GM21447 (cell line): ENCODE measurements around the gene GRPR.

Experiments
- ATAC-seq: cut with Tn5 transposase; IDR thresholded peaks from one replicate; pipeline ENCODE4 v1.9.1; 2021; ENCODE audit not compliant: unreplicated experiment

GRPR gene

DNA sequence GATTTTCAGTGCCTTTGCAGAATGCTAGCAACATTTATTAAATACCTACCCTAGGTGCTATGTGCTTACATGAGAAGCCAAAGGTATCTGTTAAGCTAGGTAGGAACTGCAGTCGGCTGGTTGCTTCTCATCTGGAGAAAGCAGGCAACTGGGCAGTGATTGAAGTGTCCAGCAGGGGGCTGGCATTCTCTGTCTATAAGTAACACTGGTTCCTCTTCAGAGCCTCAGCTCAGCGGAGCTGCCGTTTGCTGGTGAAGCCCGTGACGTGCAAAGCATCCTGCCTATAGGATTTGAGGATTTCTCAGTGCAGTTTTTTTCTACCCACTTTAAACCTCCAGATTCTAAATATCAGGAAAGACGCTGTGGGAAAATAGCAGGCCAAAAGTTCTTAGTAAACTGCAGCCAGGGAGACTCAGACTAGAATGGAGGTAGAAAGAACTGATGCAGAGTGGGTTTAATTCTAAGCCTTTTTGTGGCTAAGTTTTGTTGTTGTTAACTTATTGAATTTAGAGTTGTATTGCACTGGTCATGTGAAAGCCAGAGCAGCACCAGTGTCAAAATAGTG, at the start of gene GRPR:
Gene GRPR (plus strand): TSS at position 344 of the 565 bp plus-strand sequence. CDS start 389 bp downstream, outside the sequence.
- peak; percentile 37 for ATAC-seq

GRCh38 chrX:16075087-16075486, 48.3 kb upstream of the GRPR start:
- ATAC-seq, result no peak

GRCh38 chrX:16076834-16077233, 46.5 kb upstream of the GRPR start:
- no peak for ATAC-seq

DNA sequence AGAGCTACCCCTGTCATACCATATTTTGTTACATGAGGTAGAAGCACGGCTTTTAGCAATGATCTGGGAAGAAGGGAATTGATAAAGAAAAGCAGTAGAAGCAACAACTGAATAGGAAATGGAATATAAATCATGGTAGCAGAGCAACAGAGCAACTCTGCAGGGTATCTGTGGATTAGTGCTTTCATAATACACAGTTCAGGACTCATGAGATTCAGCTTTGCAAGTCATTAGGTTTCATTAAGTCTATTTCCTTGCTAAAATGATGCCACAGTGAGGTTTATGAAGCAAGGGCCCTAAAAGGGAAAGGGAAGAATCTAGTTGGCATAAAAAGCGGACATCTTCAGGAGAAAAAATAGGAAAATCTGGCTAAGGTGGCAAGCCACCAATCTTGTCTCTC, 45.6 kb upstream of the GRPR start:
- ATAC-seq, result no peak

GRCh38 chrX:16081357-16081756, 42.0 kb upstream of the GRPR start:
- ATAC-seq, result no peak

- no peak for ATAC-seq
These were observed 40.8 kb upstream of the GRPR start for GRCh38 chrX:16082470-16083085.

- no peak for ATAC-seq
These were observed 36.3 kb upstream of the GRPR start for GRCh38 chrX:16087076-16087475.

DNA sequence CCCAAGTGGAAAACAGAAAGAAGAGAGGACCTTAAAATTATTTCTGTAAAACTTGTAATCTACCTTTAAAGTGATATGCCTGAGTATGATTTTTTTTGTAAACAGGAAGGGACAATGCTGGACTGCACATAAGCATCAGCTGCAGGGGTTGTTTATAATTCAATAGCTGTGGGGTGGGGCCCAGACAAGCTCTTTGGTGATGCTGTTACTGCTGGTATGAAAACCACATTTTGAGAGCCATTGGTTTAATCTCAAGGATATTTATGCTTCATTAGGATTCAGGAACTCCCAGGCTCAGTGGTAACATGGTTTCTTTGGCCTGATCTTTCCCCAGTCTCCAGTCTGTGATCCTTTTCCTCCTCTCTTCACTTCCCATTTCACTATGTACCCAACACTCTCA, 34.3 kb upstream of the GRPR start:
- ATAC-seq, result no peak

- ATAC-seq, result no peak
These were observed 27.2 kb upstream of the GRPR start for GRCh38 chrX:16096141-16096540.

GRCh38 chrX:16100673-16101072, 22.7 kb upstream of the GRPR start:
- ATAC-seq, result no peak

DNA sequence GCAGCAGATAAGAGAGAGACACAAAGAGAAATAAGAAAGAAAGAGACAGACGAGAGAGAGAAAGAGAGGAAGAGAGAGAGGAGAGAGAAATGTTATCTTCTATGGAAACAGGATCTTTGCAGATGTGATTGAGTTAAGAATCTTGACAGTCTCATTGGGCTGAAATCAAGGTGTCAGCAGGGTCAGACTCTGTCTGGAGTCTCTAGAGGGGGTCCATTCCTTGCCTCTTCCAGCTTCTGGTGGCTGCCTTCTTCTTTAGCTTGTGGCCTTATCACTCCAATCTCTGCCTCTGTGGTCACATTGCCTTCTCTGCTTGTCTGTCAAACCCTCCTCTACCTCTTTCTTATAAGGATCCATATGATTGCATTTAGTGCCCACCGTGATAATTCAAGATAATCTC, 21.8 kb upstream of the GRPR start:
- no peak for ATAC-seq

GRCh38 chrX:16103625-16104024, 19.7 kb upstream of the GRPR start:
- no peak for ATAC-seq

DNA sequence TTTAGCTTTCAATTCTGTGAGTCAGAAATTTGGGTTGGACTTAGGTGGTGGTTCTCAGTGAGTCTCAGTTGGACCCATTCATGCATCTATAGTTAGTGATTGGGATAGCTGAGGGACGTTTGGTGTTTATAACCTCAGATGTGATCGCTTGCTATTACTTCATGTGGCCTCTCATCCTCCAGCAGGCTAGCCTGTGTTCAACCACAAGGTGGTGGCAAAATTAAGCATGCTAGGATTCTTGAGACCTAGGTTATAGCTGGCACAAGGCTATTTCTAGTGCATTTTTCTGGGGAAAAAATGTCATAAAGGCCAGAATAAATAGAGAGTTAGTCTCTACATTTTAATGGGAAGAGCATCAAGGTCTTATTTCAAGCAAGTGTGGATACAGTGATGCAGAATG, 10.9 kb upstream of the GRPR start:
- ATAC-seq, result no peak

GRCh38 chrX:16113978-16114565, 9.3 kb upstream of the GRPR start:
- no peak for ATAC-seq

DNA sequence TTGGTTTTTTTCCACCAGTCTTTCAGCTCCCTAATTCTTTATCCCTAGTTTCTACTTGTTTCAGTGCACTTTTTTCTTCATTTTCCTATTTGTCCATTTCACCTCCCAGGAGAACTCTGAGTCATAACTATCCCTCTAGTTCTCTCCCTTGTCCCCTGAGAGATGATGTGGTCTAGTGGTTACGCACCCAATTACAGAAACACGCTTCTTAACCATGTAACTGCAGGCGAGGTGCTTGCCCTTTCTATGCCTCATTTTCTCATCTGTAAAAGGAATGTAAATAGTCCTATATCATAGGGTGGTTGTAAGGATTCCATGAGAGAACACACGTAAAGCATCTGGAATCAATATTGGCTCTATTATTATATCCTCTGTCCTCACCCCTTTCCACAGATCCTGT, 8.8 kb upstream of the GRPR start:
- ATAC-seq, result no peak

- peak; percentile 86 for ATAC-seq
These were observed 3.8 kb upstream of the GRPR start for GRCh38 chrX:16119353-16120220.

DNA sequence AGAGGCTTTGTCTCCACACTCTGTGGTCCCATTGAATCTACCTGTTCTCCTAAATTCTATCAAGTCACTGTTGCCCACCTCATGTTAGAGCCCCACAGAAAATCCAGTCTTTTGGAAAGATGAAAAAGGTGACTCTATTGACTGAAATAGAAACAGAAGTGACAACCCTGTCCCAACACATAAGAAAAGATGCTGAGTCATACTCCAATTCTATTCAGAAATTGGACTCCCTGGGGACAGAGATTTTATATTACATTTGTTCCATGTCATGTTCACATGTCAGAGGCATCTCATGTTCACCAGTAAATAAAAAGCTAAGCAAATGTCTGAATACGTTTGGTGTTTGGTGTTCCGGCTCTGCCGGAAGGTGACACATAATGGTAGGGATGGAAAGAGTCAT, 2.9 kb upstream of the GRPR start:
- ATAC-seq, result no peak

- ATAC-seq, result no peak
These were observed 836 bp downstream of the GRPR start for GRCh38 chrX:16124201-16124600.

DNA sequence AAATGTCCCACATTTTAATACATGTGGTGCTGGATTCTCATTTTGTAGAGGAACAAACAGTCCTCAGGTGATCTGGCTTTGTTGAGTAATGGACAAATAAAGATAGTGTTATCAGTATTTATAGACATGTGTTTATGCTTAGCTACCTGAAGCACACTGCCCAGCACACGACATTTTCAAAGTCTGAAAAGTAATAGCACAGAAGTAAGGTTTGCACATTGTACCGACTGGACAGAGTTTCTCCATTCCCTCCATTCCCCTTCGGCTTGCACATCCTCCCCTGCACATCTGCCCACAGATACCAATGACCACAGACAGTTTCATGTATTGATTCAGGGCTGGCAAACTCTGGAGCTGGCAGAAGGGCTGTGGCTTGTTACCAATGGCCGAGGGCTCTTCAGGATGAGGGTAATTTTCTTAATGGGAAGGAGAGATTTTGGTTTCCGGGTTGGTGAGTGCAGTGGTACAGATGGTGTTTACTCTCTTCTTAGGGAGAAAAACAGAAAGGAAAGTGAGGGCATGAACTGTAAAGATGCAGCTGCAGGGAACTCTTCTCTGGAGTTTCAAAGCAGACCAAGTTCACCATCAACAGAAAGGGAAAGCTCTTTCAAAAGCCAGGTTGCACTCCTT, 2.3 kb downstream of the GRPR start:
- ATAC-seq, result no peak

GRCh38 chrX:16130707-16131106, 7.3 kb downstream of the GRPR start:
- no peak for ATAC-seq

GRCh38 chrX:16134936-16135335, 11.6 kb downstream of the GRPR start:
- no peak for ATAC-seq
